ENCODE measurements around the gene DCBLD2. TPM values are rescaled to one million over a fixed set of nuclear protein-coding genes. Genes with fewer than 3 reads are reported as not detected.

DCBLD2 gene
- total RNA-seq, 1 experiment from 2014 or later = 33.6 TPM

DNA sequence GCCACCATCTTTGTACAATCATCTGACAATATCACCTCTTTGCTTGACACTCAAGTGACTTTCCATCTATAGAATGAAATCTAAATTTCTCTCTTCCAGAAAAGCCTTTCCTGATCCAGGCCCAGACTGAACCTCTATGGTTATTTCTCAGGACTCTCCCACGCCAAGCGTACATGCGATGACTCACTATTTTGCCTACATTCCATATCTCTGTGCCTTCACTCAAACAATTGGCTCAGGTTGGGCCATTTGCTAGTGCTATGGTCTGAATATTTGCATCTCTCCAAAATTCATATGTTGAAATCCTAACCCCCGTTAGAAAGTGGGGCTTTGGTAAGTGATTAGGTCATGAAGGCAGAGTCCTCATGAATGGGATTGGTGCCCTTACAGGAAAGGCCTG is 94.5 kb downstream of the DCBLD2 start:
- Histone ChIP-seq H3K9me3 (ENCODE audit: low read depth, low read length, poor library complexity, severe bottlenecking) (no peaks in the 10 kb centered on the region), H3K4me3 (ENCODE audit: low read depth, low read length, poor library complexity, severe bottlenecking) (no peak overlapping the region), H3K27ac (ENCODE audit: low read depth, low read length, poor library complexity, severe bottlenecking) (no peak overlapping the region), H3K36me3 (ENCODE audit: insufficient read depth, low read length, poor library complexity, severe bottlenecking) (peaks cover 17% of the 10 kb centered on the region), H3K27me3 (replicated peaks; ENCODE audit: insufficient read depth, low read depth, low read length, poor library complexity) (no peaks in the 10 kb centered on the region), H3K4me1 (ENCODE audit: insufficient read depth, low read length, poor library complexity, severe bottlenecking) (no peaks in the 10 kb centered on the region)
- CTCF ChIA-PET = no interaction called here
- no peak for DNase-seq (ENCODE audit: low spot score)
- intact Hi-C loops (cut with micrococcal nuclease; ENCODE audit: unreplicated experiment) = no loop called here
- TF ChIP-seq, protein P1, sequence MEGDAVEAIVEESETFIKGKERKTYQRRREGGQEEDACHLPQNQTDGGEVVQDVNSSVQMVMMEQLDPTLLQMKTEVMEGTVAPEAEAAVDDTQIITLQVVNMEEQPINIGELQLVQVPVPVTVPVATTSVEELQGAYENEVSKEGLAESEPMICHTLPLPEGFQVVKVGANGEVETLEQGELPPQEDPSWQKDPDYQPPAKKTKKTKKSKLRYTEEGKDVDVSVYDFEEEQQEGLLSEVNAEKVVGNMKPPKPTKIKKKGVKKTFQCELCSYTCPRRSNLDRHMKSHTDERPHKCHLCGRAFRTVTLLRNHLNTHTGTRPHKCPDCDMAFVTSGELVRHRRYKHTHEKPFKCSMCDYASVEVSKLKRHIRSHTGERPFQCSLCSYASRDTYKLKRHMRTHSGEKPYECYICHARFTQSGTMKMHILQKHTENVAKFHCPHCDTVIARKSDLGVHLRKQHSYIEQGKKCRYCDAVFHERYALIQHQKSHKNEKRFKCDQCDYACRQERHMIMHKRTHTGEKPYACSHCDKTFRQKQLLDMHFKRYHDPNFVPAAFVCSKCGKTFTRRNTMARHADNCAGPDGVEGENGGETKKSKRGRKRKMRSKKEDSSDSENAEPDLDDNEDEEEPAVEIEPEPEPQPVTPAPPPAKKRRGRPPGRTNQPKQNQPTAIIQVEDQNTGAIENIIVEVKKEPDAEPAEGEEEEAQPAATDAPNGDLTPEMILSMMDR (conservative IDR thresholded peaks at IDR 0.05; ENCODE audit: low read depth, low read length) = no peak
- TF ChIP-seq EZH2 (IDR thresholded peaks at IDR 0.05; ENCODE audit: borderline replicate concordance, low read depth, low read length, poor library complexity, severe bottlenecking) = no peak
- POLR2A ChIA-PET (ENCODE audit: low non-redundant PET) = no interaction called here
- BruUV-seq (replicated peaks) = no TSS peak

DNA sequence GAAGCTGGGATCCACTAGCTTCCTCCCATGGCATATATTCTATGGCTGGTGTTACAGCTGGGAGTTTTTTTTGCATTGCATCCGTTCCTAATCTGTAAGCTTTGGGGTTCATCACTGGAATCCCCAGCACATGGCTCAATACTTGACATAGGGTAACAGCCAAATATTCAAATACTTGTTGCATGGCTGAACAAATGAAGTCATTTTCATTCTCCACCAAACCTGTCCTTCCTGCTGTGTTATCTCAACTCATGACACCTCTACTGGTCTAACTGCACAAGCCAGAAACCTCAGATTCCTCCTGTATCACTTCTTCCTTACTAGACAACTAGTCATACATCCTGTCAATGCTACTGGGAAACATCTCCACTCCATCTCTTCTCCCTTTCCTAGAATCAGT is 95.0 kb downstream of the DCBLD2 start:
- TF ChIP-seq, protein P1 (conservative IDR thresholded peaks at IDR 0.05; ENCODE audit: low read depth, low read length) = no peak
- no peak for TF ChIP-seq EZH2 (IDR thresholded peaks at IDR 0.05; ENCODE audit: borderline replicate concordance, low read depth, low read length, poor library complexity, severe bottlenecking)
- CTCF ChIA-PET = no interaction called here
- POLR2A ChIA-PET (ENCODE audit: low non-redundant PET) = no interaction called here
- no peak for DNase-seq (ENCODE audit: low spot score)
- H3K27me3 ChIP-seq (replicated peaks; ENCODE audit: insufficient read depth, low read depth, low read length, poor library complexity) = no peaks in the 10 kb centered on the region
- peaks cover 16% of the 10 kb centered on the region for H3K36me3 ChIP-seq (ENCODE audit: insufficient read depth, low read length, poor library complexity, severe bottlenecking)
- H3K9me3 ChIP-seq (ENCODE audit: low read depth, low read length, poor library complexity, severe bottlenecking) = no peaks in the 10 kb centered on the region
- no peak overlapping the region for H3K27ac ChIP-seq (ENCODE audit: low read depth, low read length, poor library complexity, severe bottlenecking)
- no TSS peak for BruUV-seq (replicated peaks)
- intact Hi-C loops (cut with micrococcal nuclease; ENCODE audit: unreplicated experiment) = no loop called here
- H3K4me3 ChIP-seq (ENCODE audit: low read depth, low read length, poor library complexity, severe bottlenecking) = no peak overlapping the region
- no peaks in the 10 kb centered on the region for H3K4me1 ChIP-seq (ENCODE audit: insufficient read depth, low read length, poor library complexity, severe bottlenecking)

DNA sequence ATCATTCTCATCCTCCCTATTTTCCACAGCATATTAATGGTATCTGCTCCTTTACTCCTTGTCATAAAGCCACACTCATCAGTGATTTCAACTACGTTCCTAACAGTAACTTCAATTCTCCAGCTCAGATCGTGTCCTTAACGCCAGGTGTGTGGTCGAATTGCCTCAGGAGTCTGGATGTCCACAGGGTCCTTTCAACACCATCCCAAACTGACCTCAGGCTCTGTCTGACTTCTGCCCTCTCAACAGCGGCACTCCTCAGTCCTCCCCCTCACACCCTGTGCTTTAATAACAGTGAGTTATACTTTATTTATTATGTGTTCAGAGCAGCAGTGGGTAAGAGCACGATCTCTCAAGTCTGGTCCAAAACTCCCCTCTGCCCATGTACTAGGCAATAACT is 95.9 kb downstream of the DCBLD2 start:
- Histone ChIP-seq H3K27me3 (replicated peaks; ENCODE audit: insufficient read depth, low read depth, low read length, poor library complexity) (no peaks in the 10 kb centered on the region), H3K27ac (ENCODE audit: low read depth, low read length, poor library complexity, severe bottlenecking) (no peak overlapping the region), H3K36me3 (ENCODE audit: insufficient read depth, low read length, poor library complexity, severe bottlenecking) (peaks cover 12% of the 10 kb centered on the region), H3K4me3 (ENCODE audit: low read depth, low read length, poor library complexity, severe bottlenecking) (no peak overlapping the region), H3K4me1 (ENCODE audit: insufficient read depth, low read length, poor library complexity, severe bottlenecking) (no peaks in the 10 kb centered on the region), H3K9me3 (ENCODE audit: low read depth, low read length, poor library complexity, severe bottlenecking) (no peaks in the 10 kb centered on the region)
- DNase-seq (ENCODE audit: low spot score) = no peak
- CTCF ChIA-PET = no interaction called here
- no TSS peak for BruUV-seq (replicated peaks)
- intact Hi-C loops (cut with micrococcal nuclease; ENCODE audit: unreplicated experiment) = no loop called here
- TF ChIP-seq, protein P1 (conservative IDR thresholded peaks at IDR 0.05; ENCODE audit: low read depth, low read length) = no peak
- TF ChIP-seq EZH2 (IDR thresholded peaks at IDR 0.05; ENCODE audit: borderline replicate concordance, low read depth, low read length, poor library complexity, severe bottlenecking) = no peak
- POLR2A ChIA-PET (ENCODE audit: low non-redundant PET) = no interaction called here
